H1 (cell line): ENCODE measurements around the gene GPR42. TPM values are rescaled to one million over a fixed set of nuclear protein-coding genes. Genes with fewer than 3 reads are reported as not detected.

Experiments
- CBX8 ChIP-seq: fragments of 300-800, 300-1000 bp; sonication (generic); IDR thresholded peaks from 2 replicates; pipeline ENCODE4 v1.7.1; 2016; ENCODE audit warnings: low read depth, low read length, borderline replicate concordance
- CHD7 ChIP-seq: fragments of 300-600 bp; sonication (generic); IDR thresholded peaks from 2 replicates; pipeline ENCODE4 v1.7.1; 2012; ENCODE audit warnings: low read length, moderate library complexity, mild to moderate bottlenecking, inconsistent platforms; ENCODE audit not compliant: insufficient replicate concordance
- GABPA ChIP-seq: IDR thresholded peaks from 2 replicates; pipeline ENCODE4 v1.6.1; 2011; ENCODE audit warnings: mild to moderate bottlenecking, low read length, moderate library complexity, borderline replicate concordance; ENCODE audit not compliant: insufficient read depth
- MAX ChIP-seq: IDR thresholded peaks from 2 replicates; pipeline ENCODE4 v1.6.1; 2012; ENCODE audit warnings: inconsistent platforms
- RNF2 ChIP-seq: fragments of 200-900, 300-1000 bp; sonication (generic); IDR thresholded peaks from 2 replicates; pipeline ENCODE4 v1.7.1; 2016; ENCODE audit warnings: borderline replicate concordance, low read depth, mild to moderate bottlenecking, antibody characterized with exemption, low read length; ENCODE audit not compliant: poor library complexity, severe bottlenecking; ENCODE audit errors: missing control alignments
- polyA plus RNA-seq, 7 experiments: library from polyadenylated mRNA; depleted of rRNA in 3 of 7; stranded (reverse) in 5 of 7; unstranded in 2 of 7; fragments of >200 nt in 5 of 7; fragments of 200-250 nt in 2 of 7; gene quantifications; 1 replicate in 5 of 7; 2 replicates in 1 of 7; 4 replicates in 1 of 7; pipeline versions ENCODE4 v1.2.1 to v1.2.3, GENCODE V29; 2011 to 2013; ENCODE audit warnings: missing spikeins in 2 of 7, mixed read lengths in 2 of 7
- total RNA-seq: library from RNA; stranded (reverse); fragmentation: NEBNext Ultra II Directional; extraction: Animal tissue kit (Norgen Biotek cat#: 25700); gene quantifications from 2 replicates; pipeline ENCODE4 v1.2.1, GENCODE V29; 2021

Gene GPR42
- total and polyA plus RNA-seq, 2 of the 8 experiments (the other 6 are each of a cell fraction or from before 2014, with no cell fraction given): not detected

DNA sequence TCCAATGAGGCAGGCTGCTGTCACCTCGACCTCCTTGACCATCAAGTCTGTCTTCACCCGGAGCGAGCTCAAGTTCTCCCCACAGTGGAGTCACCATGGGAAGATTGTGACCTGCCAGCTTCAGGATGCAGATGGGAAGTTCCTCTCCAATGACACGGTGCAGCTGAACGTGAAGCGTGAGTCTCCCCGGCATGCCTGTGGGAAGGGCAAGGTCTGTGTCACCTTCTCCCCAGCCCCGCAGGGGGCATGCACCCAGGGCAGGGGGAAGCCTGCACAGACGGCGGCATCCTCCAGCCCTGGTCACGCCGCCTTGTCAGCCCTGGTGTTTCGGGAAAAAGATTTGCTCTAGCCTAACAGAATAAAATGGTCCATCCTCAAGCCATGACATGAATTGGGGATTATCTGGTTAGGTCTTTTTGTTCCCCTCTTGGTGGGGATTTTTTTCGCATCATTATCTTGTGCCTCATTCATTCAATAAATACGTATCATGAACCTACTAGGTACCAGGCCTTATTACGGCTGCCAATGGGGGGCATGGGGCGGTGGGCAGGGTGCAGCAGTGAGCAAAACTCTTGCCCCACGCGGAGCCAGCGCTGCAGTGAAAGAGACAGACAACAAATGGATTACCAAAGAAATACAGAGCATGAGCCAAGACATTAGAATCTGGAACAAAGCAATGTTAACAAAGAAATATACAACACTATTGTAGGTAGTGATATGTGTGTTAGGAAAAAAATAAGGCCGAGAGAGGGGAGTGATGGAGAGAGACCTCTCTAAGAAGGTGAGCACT lies 34.5 kb upstream of the GPR42 start (continued):
- TF ChIP-seq CHD7 (no peak), CBX8 (no peak), GABPA (no peak), RNF2 (no peak), MAX (no peak)
